Activated naive CD4-positive, alpha-beta T cell treated with anti-CD3 and anti-CD28 coated beads, Interleukin-2, amount 10 ng/mL, durations not matched to agents 7 days and 5 days (primary cell): Measurements from ENCODE around the gene JADE3.
"Not testable (repeated sequence)": the region's sequence is repeated elsewhere in the genome, so short reads cannot be mapped to it uniquely, and the experiment has no call there.

Experiments
- CTCF ChIA-PET: fragments of 350-600 bp; sonication (Branson Sonifier 250); formaldehyde crosslinking; loops from one replicate; lab custom pipeline; 2021; ENCODE audit warnings: antibody characterized with exemption; lab: Charles Lee
- DNase-seq: peaks from one replicate; pipeline ENCODE4 v3.0.0-alpha.2; 2020
- H3K27ac Mint-ChIP-seq: one replicate; pipeline ENCODE4 v1.8.0; 2021; ENCODE audit warnings: mild to moderate bottlenecking, moderate library complexity, mixed read lengths
- H3K27me3 Mint-ChIP-seq: one replicate; pipeline ENCODE4 v1.8.0; 2021; ENCODE audit warnings: mild to moderate bottlenecking, mixed read lengths
- H3K36me3 Mint-ChIP-seq: one replicate; pipeline ENCODE4 v1.8.0; 2021; ENCODE audit warnings: mixed read lengths
- H3K4me1 Mint-ChIP-seq: one replicate; pipeline ENCODE4 v1.8.0; 2021; ENCODE audit warnings: mixed read lengths
- H3K4me3 Mint-ChIP-seq: one replicate; pipeline ENCODE4 v1.8.0; 2021; ENCODE audit warnings: mild to moderate bottlenecking, moderate library complexity, mixed read lengths
- H3K9me3 Mint-ChIP-seq: one replicate; pipeline ENCODE4 v1.8.0; 2021; ENCODE audit warnings: mixed read lengths

Gene JADE3

DNA sequence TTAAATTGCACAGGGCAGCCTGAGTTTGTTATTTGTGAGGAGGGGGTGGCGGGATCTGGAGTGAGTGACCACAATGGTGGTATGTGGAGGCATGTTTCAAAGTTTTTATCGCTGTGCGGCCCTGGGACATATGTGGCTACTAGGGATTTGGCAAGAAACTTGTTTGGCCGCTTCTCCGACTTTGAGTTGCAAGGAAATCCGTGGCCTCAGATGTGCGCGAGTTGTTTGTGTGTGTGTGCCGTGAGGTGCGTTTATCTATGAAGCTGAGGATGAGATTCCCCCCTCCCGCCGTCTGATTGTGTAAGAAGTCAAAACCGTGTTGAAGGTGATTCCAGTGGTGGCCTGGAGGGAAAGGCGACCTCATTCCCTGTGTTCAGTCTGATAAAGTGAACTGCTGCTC, 1.4 kb downstream of the JADE3 start:
- H3K4me3 Mint-ChIP-seq = peak overlapping the region; percentile 64
- H3K27me3 Mint-ChIP-seq = peaks cover 57% of the 10 kb centered on the region
- CTCF ChIA-PET = no interaction called here

GRCh38 chrX:46916273-46916672, 4.1 kb downstream of the JADE3 start:
- H3K4me1 Mint-ChIP-seq = peaks cover 6% of the 10 kb centered on the region
- CTCF ChIA-PET = no interaction called here
- H3K36me3 Mint-ChIP-seq = no peaks in the 10 kb centered on the region
- peaks cover 48% of the 10 kb centered on the region for H3K27me3 Mint-ChIP-seq
- H3K9me3 Mint-ChIP-seq = peaks cover 4% of the 10 kb centered on the region
- no peak overlapping the region for H3K4me3 Mint-ChIP-seq
- no peak overlapping the region for H3K27ac Mint-ChIP-seq
- DNase-seq = no peak

More for the DNA sequence above, 1.4 kb downstream of the JADE3 start:
- no peak for DNase-seq
- H3K36me3 Mint-ChIP-seq = no peaks in the 10 kb centered on the region
- peaks cover 6% of the 10 kb centered on the region for H3K4me1 Mint-ChIP-seq
- no peaks in the 10 kb centered on the region for H3K9me3 Mint-ChIP-seq
- H3K27ac Mint-ChIP-seq = no peak overlapping the region

GRCh38 chrX:46917622-46918021, 5.4 kb downstream of the JADE3 start:
- Mint-ChIP-seq H3K36me3 (no peaks in the 10 kb centered on the region), H3K9me3 (peaks cover 4% of the 10 kb centered on the region), H3K4me1 (peaks cover 6% of the 10 kb centered on the region), H3K27ac (no peak overlapping the region), H3K4me3 (no peak overlapping the region), H3K27me3 (peaks cover 39% of the 10 kb centered on the region)
- CTCF ChIA-PET = no interaction called here
- no peak for DNase-seq

DNA sequence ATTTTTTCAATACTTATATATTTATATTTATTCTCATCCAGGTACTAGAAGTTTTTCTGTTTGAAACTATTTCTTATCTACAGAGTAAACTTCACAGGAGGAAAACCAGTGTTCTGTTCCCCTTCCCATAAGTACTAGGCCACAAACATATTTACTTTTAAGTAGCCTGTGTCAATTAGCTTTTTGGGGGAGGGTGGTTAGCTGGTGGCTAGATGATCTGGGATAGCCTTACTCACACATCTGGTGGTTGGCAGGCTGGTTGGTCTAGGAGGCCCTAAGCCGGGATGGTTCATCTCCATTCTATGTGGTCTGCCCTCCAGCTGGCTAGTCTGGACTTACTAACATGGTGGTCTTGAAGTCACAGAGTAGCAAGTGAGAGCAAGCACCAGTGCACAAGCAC, 6.2 kb downstream of the JADE3 start:
- H3K4me3 Mint-ChIP-seq = no peak overlapping the region
- H3K27me3 Mint-ChIP-seq = peaks cover 33% of the 10 kb centered on the region
- no peak for DNase-seq
- CTCF ChIA-PET = no interaction called here
- H3K36me3 Mint-ChIP-seq = no peaks in the 10 kb centered on the region
- H3K4me1 Mint-ChIP-seq = peaks cover 5% of the 10 kb centered on the region
- H3K9me3 Mint-ChIP-seq = peaks cover 4% of the 10 kb centered on the region
- H3K27ac Mint-ChIP-seq = no peak overlapping the region

DNA sequence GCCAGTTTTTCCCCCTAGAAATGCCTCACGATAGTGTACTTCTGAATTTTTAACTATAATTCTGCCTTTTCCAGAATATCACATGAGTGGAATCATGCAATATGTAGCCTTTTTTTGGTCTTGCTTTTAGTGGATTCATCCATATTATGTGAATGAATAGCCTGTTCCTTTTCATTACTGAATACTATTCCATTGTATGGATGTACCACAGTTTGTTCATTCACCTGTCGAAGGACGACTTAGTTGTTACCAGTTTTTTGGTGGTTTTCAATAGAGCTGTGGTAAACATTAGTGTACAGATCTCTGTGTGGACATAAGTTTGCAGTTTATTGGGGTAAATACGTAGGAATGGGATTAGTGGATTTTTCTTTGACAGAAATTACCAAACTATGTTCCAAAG, 8.0 kb downstream of the JADE3 start:
- no peak overlapping the region for H3K27ac Mint-ChIP-seq
- H3K36me3 Mint-ChIP-seq = no peaks in the 10 kb centered on the region
- H3K4me1 Mint-ChIP-seq = no peaks in the 10 kb centered on the region
- DNase-seq = no peak
- no peak overlapping the region for H3K4me3 Mint-ChIP-seq
- peaks cover 20% of the 10 kb centered on the region for H3K27me3 Mint-ChIP-seq
- peaks cover 4% of the 10 kb centered on the region for H3K9me3 Mint-ChIP-seq
- CTCF ChIA-PET = no interaction called here

DNA sequence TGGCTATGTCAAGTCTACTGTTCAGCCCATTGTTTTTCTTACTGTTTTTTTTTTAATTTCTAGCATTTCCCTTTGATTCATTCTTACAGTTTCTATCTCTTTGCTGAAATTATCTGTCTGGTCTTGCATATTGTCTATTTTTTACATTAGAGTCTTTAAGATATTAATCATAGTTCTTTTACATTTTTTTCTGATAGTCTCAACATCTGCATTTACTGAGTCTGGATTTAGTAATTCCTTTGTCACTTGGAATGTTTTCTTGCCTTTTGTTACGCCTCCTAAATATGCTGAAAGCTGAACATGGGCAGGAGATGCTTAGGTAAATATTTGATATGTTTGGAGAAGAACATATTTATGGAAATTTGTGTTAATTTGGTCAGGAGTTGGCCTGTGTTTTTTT, 10.4 kb downstream of the JADE3 start:
- no peak for DNase-seq
- peaks cover 6% of the 10 kb centered on the region for H3K27me3 Mint-ChIP-seq
- no peaks in the 10 kb centered on the region for H3K36me3 Mint-ChIP-seq
- H3K4me1 Mint-ChIP-seq = no peaks in the 10 kb centered on the region
- peaks cover 4% of the 10 kb centered on the region for H3K9me3 Mint-ChIP-seq
- no peak overlapping the region for H3K4me3 Mint-ChIP-seq
- H3K27ac Mint-ChIP-seq = no peak overlapping the region
- CTCF ChIA-PET = no interaction called here

DNA sequence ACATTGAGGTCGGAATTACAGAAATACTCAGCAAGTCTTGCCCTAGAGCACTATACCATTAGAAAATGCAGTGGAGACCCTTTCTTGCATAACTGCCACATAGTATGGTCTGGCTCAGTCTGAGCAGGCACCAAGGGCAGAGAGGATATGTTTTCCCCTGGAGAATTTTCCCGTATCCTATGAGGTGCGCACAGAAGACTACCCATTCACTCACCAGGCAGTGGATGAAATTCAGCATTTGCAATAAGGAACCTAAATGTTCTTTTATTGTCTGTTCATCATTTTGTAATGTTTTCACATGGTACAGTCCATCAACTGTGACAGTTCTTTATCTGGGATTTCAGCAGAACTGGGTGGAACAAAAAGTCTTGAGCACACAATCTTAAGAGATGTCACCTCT, 15.5 kb downstream of the JADE3 start:
- no peak overlapping the region for H3K27ac Mint-ChIP-seq
- no peaks in the 10 kb centered on the region for H3K4me1 Mint-ChIP-seq
- no peak for DNase-seq
- H3K36me3 Mint-ChIP-seq = no peaks in the 10 kb centered on the region
- H3K9me3 Mint-ChIP-seq = no peaks in the 10 kb centered on the region
- no peak overlapping the region for H3K4me3 Mint-ChIP-seq
- CTCF ChIA-PET = no interaction called here
- H3K27me3 Mint-ChIP-seq = peaks cover 4% of the 10 kb centered on the region

- Mint-ChIP-seq H3K4me1 (no peaks in the 10 kb centered on the region), H3K9me3 (no peaks in the 10 kb centered on the region), H3K27ac (no peak overlapping the region), H3K36me3 (no peaks in the 10 kb centered on the region), H3K27me3 (no peaks in the 10 kb centered on the region), H3K4me3 (no peak overlapping the region)
- DNase-seq = no peak
- CTCF ChIA-PET = no interaction called here
Measured at GRCh38 chrX:46929439-46930261, 17.4 kb downstream of the JADE3 start.

- H3K4me1 Mint-ChIP-seq = no peaks in the 10 kb centered on the region
- no peaks in the 10 kb centered on the region for H3K36me3 Mint-ChIP-seq
- CTCF ChIA-PET = no interaction called here
- no peaks in the 10 kb centered on the region for H3K9me3 Mint-ChIP-seq
- H3K4me3 Mint-ChIP-seq = no peak overlapping the region
- H3K27ac Mint-ChIP-seq = no peak overlapping the region
- no peaks in the 10 kb centered on the region for H3K27me3 Mint-ChIP-seq
- no peak for DNase-seq
Measured at GRCh38 chrX:46935295-46935694, 23.1 kb downstream of the JADE3 start.

DNA sequence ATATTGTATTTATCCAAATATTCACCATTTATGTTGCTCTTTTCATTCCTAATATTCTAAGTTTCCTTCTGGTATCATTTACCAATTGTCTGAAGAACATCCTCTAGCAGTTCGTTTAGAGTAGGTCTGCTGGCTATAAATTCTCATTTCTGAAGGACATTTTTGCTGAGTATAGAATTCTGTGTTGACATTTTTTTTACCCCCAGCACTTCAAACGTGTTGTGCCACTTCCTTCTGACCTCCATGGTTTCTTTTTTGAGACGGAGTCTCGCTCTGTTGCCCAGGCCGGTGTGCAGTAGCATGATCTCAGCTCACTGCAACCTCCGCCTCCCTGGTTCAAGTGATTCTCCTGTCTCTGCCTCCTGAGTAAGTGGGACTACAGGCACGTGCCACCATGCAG, 26.4 kb downstream of the JADE3 start:
- H3K9me3 Mint-ChIP-seq = no peaks in the 10 kb centered on the region
- H3K4me1 Mint-ChIP-seq = no peaks in the 10 kb centered on the region
- no peak overlapping the region for H3K4me3 Mint-ChIP-seq
- CTCF ChIA-PET = no interaction called here
- H3K27me3 Mint-ChIP-seq = no peaks in the 10 kb centered on the region
- H3K27ac Mint-ChIP-seq = no peak overlapping the region
- no peaks in the 10 kb centered on the region for H3K36me3 Mint-ChIP-seq
- no peak for DNase-seq

DNA sequence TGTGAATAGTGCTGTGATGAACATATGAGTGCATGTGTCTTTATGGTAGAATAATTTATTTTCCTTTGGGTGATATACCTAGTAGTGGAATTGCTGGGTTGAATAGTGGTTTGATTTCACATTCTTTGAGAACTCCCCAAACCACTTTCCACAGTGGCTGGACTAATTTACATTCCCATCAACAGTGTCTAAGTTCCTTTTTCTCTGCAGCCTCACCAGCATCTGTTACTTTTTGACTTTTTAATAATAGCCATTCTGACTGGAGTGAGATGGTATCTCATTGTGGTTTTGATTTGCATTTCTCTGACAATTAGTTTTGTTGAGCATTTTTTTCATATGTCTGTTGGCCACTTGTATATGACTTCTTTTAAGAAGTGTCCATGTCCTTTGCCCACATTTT, 29.1 kb downstream of the JADE3 start:
- H3K4me3 Mint-ChIP-seq = no peak overlapping the region
- H3K4me1 Mint-ChIP-seq = no peaks in the 10 kb centered on the region
- no peak for DNase-seq
- H3K36me3 Mint-ChIP-seq = no peaks in the 10 kb centered on the region
- H3K27me3 Mint-ChIP-seq = peaks cover 7% of the 10 kb centered on the region
- H3K9me3 Mint-ChIP-seq = no peaks in the 10 kb centered on the region
- CTCF ChIA-PET = no interaction called here
- no peak overlapping the region for H3K27ac Mint-ChIP-seq

- Mint-ChIP-seq H3K36me3 (no peaks in the 10 kb centered on the region), H3K9me3 (no peaks in the 10 kb centered on the region), H3K4me3 (no peak overlapping the region), H3K27me3 (no peaks in the 10 kb centered on the region), H3K4me1 (no peaks in the 10 kb centered on the region), H3K27ac (no peak overlapping the region)
- DNase-seq = no peak
- CTCF ChIA-PET = no interaction called here
Measured at GRCh38 chrX:46953137-46953527, 40.9 kb downstream of the JADE3 start.

GRCh38 chrX:46953597-46953996, 41.4 kb downstream of the JADE3 start:
- Mint-ChIP-seq H3K4me3 (no peak overlapping the region), H3K27me3 (no peaks in the 10 kb centered on the region), H3K27ac (no peak overlapping the region), H3K36me3 (no peaks in the 10 kb centered on the region), H3K4me1 (no peaks in the 10 kb centered on the region), H3K9me3 (no peaks in the 10 kb centered on the region)
- no peak for DNase-seq
- CTCF ChIA-PET = no interaction called here

DNA sequence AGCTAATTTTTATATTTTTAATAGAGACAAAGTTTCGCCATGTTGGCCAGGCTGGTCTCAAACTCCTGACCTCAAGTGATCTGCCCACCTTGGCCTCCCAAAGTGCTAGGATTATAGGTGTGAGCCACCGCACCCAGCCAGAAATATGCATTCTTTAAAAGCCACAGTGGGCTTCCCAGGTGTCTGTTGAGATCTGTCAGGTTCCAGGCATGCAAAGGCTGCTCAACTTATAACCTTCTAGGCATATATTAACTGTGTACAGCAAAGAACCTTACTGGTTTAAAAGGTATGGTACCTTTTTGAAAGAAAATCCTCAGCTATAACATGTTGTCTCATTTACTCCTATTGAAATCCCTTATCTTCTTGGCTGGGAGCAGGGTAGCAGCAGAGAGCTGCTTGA, 42.5 kb downstream of the JADE3 start:
- DNase-seq = no peak
- no peaks in the 10 kb centered on the region for H3K4me1 Mint-ChIP-seq
- CTCF ChIA-PET = no interaction called here
- H3K27ac Mint-ChIP-seq = no peak overlapping the region
- no peak overlapping the region for H3K4me3 Mint-ChIP-seq
- no peaks in the 10 kb centered on the region for H3K9me3 Mint-ChIP-seq
- H3K36me3 Mint-ChIP-seq = no peaks in the 10 kb centered on the region
- no peaks in the 10 kb centered on the region for H3K27me3 Mint-ChIP-seq

DNA sequence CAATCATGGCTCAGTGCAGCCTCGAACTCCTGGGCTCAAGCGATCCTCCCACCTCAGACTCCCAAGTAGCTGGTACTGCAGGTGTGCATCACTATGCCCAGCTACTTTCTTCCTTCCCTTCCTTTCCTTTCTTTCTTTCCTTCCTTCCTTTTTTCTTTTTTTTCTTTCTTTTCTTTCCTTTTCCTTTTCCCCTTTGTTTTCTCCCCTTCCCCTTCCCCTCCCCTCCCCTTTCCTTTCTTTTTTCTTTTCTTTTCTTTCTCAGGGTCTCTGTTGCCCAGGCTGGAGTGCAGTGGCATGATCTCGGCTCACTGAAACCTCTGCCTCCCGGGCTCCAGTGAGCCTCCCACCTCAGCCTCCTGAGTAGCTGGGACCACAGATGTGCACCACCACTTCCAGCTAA, 44.4 kb downstream of the JADE3 start:
- CTCF ChIA-PET = not testable (repeated sequence)

More for the DNA sequence above, 44.4 kb downstream of the JADE3 start:
- not testable (repeated sequence) for H3K27me3 Mint-ChIP-seq, H3K4me1 Mint-ChIP-seq, H3K36me3 Mint-ChIP-seq, H3K9me3 Mint-ChIP-seq, H3K4me3 Mint-ChIP-seq, H3K27ac Mint-ChIP-seq, DNase-seq
